ENCODE results near the gene PLXNA3. TPM values are rescaled to one million over a fixed set of nuclear protein-coding genes. Genes with fewer than 3 reads are reported as not detected.

The PLXNA3 gene
- total and polyA plus RNA-seq, 2 experiments from 2014 or later = 2.7 to 5.4 TPM

DNA sequence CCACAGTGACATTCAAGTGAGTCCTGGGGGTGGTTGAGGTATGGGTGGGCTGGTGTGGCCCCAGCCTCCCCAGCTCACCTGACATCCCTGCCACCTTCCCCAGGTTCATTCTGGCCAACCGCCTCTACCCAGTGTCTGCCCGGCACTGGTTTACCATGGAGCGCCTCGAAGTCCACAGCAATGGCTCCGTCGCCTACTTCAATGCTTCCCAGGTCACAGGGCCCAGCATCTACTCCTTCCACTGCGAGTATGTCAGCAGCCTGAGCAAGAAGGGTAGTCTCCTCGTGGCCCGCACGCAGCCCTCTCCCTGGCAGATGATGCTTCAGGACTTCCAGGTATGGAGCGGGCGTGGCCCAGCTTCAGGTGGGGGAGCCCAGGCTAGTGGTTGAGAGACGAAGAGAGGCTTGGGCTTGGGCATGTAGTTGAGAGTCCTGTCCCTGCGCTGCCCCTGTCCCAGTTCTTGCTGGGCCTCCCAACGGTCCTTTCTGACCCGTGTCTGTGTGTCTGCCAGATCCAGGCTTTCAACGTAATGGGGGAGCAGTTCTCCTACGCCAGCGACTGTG is 22.8 kb upstream of the PLXNA3 start:
- H3K36me3 ChIP-seq (ENCODE audit: insufficient read depth) = no peaks in the 10 kb centered on the region
- Mint-ChIP-seq H3K9me3 (no peaks in the 10 kb centered on the region), H3K27ac (no peak overlapping the region), H3K27me3 (ENCODE audit: insufficient read depth, low read depth, poor library complexity) (peaks cover 6% of the 10 kb centered on the region), H3K4me1 (peaks cover 23% of the 10 kb centered on the region), H3K4me3 (no peak overlapping the region), H3K36me3 (ENCODE audit: low read depth) (peaks cover 29% of the 10 kb centered on the region)
- H3K27ac ChIP-seq (ENCODE audit: low read depth) = no peak overlapping the region
- TF ChIP-seq, protein P1, sequence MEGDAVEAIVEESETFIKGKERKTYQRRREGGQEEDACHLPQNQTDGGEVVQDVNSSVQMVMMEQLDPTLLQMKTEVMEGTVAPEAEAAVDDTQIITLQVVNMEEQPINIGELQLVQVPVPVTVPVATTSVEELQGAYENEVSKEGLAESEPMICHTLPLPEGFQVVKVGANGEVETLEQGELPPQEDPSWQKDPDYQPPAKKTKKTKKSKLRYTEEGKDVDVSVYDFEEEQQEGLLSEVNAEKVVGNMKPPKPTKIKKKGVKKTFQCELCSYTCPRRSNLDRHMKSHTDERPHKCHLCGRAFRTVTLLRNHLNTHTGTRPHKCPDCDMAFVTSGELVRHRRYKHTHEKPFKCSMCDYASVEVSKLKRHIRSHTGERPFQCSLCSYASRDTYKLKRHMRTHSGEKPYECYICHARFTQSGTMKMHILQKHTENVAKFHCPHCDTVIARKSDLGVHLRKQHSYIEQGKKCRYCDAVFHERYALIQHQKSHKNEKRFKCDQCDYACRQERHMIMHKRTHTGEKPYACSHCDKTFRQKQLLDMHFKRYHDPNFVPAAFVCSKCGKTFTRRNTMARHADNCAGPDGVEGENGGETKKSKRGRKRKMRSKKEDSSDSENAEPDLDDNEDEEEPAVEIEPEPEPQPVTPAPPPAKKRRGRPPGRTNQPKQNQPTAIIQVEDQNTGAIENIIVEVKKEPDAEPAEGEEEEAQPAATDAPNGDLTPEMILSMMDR (conservative IDR thresholded peaks at IDR 0.05; ENCODE audit: low read depth in 2 of 2) = no peak
- TF ChIP-seq CREB1 (CRISPR knock-in tag; IDR thresholded peaks at IDR 0.05; ENCODE audit: low read depth) = no peak
- no peak for TF ChIP-seq ZNF331 (CRISPR knock-in tag; IDR thresholded peaks at IDR 0.05; ENCODE audit: low read depth)
- TF ChIP-seq JUNB (IDR thresholded peaks at IDR 0.05; ENCODE audit: unreplicated experiment) = no peak
- TF ChIP-seq STAT1 (IDR thresholded peaks at IDR 0.05; ENCODE audit: unreplicated experiment) = no peak
- TF ChIP-seq, protein P2, sequence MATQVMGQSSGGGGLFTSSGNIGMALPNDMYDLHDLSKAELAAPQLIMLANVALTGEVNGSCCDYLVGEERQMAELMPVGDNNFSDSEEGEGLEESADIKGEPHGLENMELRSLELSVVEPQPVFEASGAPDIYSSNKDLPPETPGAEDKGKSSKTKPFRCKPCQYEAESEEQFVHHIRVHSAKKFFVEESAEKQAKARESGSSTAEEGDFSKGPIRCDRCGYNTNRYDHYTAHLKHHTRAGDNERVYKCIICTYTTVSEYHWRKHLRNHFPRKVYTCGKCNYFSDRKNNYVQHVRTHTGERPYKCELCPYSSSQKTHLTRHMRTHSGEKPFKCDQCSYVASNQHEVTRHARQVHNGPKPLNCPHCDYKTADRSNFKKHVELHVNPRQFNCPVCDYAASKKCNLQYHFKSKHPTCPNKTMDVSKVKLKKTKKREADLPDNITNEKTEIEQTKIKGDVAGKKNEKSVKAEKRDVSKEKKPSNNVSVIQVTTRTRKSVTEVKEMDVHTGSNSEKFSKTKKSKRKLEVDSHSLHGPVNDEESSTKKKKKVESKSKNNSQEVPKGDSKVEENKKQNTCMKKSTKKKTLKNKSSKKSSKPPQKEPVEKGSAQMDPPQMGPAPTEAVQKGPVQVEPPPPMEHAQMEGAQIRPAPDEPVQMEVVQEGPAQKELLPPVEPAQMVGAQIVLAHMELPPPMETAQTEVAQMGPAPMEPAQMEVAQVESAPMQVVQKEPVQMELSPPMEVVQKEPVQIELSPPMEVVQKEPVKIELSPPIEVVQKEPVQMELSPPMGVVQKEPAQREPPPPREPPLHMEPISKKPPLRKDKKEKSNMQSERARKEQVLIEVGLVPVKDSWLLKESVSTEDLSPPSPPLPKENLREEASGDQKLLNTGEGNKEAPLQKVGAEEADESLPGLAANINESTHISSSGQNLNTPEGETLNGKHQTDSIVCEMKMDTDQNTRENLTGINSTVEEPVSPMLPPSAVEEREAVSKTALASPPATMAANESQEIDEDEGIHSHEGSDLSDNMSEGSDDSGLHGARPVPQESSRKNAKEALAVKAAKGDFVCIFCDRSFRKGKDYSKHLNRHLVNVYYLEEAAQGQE (IDR thresholded peaks at IDR 0.05; ENCODE audit: unreplicated experiment) = no peak
- no peak for TF ChIP-seq EZH2 (IDR thresholded peaks at IDR 0.05; ENCODE audit: low read depth, unreplicated experiment)
- no peak for TF ChIP-seq POLR2AphosphoS5 (IDR thresholded peaks at IDR 0.05; ENCODE audit: low read depth)
- no peak for TF ChIP-seq ZNF114 (CRISPR knock-in tag; IDR thresholded peaks at IDR 0.05)
- TF ChIP-seq EZH2phosphoT487 (IDR thresholded peaks at IDR 0.05; ENCODE audit: unreplicated experiment) = no peak
- TF ChIP-seq, protein P3, sequence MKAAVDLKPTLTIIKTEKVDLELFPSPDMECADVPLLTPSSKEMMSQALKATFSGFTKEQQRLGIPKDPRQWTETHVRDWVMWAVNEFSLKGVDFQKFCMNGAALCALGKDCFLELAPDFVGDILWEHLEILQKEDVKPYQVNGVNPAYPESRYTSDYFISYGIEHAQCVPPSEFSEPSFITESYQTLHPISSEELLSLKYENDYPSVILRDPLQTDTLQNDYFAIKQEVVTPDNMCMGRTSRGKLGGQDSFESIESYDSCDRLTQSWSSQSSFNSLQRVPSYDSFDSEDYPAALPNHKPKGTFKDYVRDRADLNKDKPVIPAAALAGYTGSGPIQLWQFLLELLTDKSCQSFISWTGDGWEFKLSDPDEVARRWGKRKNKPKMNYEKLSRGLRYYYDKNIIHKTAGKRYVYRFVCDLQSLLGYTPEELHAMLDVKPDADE (IDR thresholded peaks at IDR 0.05) = no peak
- TF ChIP-seq, protein P4, sequence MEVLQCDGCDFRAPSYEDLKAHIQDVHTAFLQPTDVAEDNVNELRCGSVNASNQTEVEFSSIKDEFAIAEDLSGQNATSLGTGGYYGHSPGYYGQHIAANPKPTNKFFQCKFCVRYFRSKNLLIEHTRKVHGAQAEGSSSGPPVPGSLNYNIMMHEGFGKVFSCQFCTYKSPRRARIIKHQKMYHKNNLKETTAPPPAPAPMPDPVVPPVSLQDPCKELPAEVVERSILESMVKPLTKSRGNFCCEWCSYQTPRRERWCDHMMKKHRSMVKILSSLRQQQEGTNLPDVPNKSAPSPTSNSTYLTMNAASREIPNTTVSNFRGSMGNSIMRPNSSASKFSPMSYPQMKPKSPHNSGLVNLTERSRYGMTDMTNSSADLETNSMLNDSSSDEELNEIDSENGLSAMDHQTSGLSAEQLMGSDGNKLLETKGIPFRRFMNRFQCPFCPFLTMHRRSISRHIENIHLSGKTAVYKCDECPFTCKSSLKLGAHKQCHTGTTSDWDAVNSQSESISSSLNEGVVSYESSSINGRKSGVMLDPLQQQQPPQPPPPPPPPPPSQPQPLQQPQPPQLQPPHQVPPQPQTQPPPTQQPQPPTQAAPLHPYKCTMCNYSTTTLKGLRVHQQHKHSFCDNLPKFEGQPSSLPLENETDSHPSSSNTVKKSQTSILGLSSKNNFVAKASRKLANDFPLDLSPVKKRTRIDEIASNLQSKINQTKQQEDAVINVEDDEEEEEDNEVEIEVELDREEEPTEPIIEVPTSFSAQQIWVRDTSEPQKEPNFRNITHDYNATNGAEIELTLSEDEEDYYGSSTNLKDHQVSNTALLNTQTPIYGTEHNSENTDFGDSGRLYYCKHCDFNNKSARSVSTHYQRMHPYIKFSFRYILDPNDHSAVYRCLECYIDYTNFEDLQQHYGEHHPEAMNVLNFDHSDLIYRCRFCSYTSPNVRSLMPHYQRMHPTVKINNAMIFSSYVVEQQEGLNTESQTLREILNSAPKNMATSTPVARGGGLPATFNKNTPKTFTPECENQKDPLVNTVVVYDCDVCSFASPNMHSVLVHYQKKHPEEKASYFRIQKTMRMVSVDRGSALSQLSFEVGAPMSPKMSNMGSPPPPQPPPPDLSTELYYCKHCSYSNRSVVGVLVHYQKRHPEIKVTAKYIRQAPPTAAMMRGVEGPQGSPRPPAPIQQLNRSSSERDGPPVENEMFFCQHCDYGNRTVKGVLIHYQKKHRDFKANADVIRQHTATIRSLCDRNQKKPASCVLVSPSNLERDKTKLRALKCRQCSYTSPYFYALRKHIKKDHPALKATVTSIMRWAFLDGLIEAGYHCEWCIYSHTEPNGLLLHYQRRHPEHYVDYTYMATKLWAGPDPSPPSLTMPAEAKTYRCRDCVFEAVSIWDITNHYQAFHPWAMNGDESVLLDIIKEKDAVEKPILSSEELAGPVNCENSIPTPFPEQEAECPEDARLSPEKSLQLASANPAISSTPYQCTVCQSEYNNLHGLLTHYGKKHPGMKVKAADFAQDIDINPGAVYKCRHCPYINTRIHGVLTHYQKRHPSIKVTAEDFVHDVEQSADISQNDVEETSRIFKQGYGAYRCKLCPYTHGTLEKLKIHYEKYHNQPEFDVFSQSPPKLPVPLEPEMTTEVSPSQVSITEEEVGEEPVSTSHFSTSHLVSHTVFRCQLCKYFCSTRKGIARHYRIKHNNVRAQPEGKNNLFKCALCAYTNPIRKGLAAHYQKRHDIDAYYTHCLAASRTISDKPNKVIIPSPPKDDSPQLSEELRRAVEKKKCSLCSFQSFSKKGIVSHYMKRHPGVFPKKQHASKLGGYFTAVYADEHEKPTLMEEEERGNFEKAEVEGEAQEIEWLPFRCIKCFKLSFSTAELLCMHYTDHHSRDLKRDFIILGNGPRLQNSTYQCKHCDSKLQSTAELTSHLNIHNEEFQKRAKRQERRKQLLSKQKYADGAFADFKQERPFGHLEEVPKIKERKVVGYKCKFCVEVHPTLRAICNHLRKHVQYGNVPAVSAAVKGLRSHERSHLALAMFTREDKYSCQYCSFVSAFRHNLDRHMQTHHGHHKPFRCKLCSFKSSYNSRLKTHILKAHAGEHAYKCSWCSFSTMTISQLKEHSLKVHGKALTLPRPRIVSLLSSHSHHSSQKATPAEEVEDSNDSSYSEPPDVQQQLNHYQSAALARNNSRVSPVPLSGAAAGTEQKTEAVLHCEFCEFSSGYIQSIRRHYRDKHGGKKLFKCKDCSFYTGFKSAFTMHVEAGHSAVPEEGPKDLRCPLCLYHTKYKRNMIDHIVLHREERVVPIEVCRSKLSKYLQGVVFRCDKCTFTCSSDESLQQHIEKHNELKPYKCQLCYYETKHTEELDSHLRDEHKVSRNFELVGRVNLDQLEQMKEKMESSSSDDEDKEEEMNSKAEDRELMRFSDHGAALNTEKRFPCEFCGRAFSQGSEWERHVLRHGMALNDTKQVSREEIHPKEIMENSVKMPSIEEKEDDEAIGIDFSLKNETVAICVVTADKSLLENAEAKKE (CRISPR knock-in tag; IDR thresholded peaks at IDR 0.05) = no peak
- TF ChIP-seq NANOG (IDR thresholded peaks at IDR 0.05; ENCODE audit: borderline replicate concordance) = no peak
- no peak for ATAC-seq
- no peaks in the 10 kb centered on the region for H3K9me2 ChIP-seq (ENCODE audit: insufficient read depth)
- no peaks in the 10 kb centered on the region for H3K27me3 ChIP-seq (ENCODE audit: insufficient read depth)
- H3K79me2 ChIP-seq (replicated peaks; ENCODE audit: insufficient read depth) = peaks cover 16% of the 10 kb centered on the region
- H3K4me3 ChIP-seq = no peak overlapping the region
- H3F3A ChIP-seq (replicated peaks; ENCODE audit: low read depth) = no peaks in the 10 kb centered on the region
- DNase-seq (ENCODE audit: low spot score) = no peak
- H3K4me2 ChIP-seq = no peak overlapping the region
- H3K4me1 ChIP-seq (ENCODE audit: insufficient read depth) = no peaks in the 10 kb centered on the region; the same call in 1 of the 2 replicates
- H2AFZ ChIP-seq = no peak overlapping the region
- no peaks in the 10 kb centered on the region for H4K20me1 ChIP-seq (replicated peaks; ENCODE audit: insufficient read depth)

Data from GM23338 (cell line).